GM12872 (cell line): Measurements from ENCODE around the gene ASB4.

Experiments used
- TF ChIP-seq, protein P1 (sequence below): IDR thresholded peaks from 3 replicates; pipeline ENCODE4 v1.5.1; 2011; ENCODE audit warnings: low read depth, mild to moderate bottlenecking, low read length, moderate library complexity; ENCODE audit not compliant: insufficient read depth

ASB4 gene

DNA sequence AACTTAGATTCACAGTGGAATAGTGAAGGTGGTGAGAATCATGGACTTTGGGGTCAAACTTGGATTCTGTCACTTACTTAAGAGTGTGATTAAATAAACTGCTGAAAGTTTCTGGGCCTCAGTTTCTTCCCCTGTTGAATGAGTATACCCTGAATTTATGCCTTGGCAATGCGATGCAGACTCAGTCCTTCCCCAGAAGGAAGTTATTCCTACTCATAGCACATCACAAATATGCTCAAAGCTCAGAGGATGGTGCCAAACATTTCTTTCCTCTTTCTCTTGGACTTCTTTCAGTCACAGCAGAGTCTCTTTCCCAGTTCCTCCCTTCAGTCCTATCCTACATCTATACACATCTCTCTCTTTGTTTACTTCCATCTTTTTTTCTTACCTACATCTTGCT lies 45.1 kb downstream of the ASB4 start:
- TF ChIP-seq, protein P1, sequence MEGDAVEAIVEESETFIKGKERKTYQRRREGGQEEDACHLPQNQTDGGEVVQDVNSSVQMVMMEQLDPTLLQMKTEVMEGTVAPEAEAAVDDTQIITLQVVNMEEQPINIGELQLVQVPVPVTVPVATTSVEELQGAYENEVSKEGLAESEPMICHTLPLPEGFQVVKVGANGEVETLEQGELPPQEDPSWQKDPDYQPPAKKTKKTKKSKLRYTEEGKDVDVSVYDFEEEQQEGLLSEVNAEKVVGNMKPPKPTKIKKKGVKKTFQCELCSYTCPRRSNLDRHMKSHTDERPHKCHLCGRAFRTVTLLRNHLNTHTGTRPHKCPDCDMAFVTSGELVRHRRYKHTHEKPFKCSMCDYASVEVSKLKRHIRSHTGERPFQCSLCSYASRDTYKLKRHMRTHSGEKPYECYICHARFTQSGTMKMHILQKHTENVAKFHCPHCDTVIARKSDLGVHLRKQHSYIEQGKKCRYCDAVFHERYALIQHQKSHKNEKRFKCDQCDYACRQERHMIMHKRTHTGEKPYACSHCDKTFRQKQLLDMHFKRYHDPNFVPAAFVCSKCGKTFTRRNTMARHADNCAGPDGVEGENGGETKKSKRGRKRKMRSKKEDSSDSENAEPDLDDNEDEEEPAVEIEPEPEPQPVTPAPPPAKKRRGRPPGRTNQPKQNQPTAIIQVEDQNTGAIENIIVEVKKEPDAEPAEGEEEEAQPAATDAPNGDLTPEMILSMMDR = no peak

DNA sequence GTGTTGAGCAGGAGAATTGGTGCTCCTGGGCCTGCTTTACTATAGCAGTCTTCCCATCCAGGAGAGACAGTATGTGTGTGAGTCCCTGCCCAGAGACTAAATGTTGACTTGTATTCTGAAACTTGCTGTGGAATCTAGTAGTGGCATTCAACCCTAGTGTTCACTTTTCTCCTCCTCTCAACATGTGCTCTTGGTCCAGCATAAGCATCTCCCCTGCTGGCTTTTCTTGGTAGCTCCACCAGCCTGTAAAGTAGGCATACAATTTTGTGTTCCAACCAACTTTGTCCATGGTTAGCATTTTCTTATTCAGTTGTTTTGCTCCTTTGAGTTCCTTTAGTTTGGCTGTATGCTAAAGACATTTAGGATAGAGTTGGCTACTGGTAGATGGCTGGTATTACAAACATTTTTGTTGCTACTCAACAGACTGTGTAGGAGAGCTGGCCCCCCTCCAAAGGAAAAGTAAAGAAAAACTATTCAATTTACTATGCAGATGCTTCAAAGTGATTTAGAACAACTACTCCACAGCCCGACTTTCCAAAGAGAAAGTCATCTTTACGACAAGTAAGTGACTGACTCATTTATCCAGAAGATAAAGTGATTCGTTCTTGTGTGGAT lies 46.0 kb downstream of the ASB4 start:
- TF ChIP-seq, protein P1 = no peak

DNA sequence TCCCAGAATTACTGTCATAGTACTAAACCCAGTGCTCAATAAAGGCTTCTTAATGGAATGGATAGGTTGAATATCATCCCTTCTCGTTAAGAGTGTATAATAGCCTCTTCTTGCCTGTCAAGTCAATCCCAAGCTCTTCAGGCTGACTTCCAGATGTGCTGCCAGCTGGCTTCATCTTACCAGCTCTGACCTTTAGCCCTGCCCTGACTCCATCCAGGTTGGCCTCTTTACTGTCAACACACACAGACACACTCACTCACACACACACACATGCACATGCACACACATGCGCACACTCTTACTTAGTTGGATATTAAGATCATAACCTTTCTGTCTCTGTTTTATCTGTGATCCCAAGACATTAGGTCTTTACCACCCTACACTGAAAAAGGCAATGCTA lies 49.1 kb downstream of the ASB4 start:
- TF ChIP-seq, protein P1 = no peak

DNA sequence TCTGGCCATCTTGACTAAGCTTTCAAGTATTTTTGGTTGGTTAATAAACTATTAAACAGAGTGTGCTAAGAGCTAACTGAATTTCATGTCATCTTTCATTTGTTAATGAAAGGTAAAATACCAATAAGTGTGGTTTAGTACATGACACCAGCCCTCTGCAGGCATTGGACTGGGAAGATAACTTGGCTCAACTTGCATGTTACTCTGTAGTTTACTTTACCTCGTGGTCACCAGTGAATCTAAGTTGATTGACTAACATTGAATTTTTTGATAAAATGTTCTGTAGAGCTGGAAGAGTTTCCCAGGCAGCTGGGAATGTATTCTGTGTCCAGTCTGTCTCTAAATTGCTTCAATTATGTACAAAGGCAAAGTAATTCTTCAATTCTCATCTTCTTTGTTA lies 49.9 kb downstream of the ASB4 start:
- TF ChIP-seq, protein P1 = no peak

DNA sequence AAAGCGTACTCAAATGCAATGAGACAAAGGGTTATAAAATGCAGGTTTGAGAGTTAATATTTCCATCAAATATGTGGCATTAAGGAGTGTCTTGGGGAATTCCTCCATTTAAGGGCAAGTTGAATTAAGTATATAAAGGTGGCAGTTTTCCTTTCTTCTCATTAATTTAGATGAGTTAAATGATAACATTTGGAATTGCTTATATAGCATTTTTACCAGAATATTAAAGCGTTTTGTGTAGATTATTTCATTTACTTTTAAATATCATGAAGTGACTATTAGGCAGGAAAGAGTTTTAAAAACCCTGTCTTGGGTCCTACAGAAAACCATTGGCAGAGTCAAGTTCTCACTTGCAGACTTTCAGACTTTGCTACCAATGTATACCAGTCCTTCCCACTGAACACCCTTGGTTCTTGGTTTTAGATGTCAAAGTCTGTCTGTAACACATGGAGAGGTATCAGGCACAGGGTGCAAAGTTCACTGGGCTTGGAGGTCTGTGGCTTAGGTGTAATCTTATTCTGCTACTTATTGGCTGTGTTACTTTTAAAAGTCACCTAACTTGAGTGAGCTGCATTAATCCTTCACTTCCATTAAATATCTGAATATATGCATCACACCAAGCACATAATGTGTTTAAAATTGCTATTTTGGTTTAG lies 51.0 kb downstream of the ASB4 start:
- TF ChIP-seq, protein P1 = no peak

DNA sequence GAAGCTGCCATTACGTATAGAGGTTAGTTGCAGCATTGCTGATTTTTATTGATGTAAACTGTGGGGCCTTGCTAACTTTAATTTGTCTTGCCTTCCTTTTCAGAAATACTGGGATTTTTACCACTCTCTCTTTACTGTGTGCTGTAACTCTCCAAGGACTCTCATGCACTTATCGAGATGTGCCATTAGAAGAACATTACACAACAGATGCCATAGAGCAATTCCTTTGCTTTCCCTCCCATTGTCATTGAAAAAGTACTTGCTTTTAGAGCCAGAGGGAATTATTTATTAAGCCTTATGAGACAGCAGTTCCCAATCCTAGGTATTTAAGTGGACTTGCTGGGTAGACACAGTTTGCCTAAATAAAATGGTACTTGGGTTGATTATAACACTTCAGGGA lies 51.7 kb downstream of the ASB4 start:
- TF ChIP-seq, protein P1 = no peak

DNA sequence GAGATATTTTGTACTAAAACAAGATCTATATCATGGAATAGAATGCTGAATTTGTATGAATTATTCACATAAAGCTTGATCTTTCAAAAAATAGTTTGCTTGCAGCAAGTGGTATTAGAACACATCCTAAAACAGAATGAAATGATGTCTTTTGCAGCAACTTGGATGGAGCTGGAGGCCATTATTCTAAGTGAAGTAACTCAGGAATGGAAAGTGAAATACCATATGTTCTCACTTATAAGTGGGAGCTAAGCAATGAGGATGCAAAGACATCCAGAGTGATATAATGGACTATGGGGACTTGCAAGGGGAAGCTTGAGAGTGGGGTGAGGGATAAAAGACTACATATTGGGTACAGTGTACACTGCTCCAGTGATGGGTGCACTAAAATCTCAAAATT lies 53.7 kb downstream of the ASB4 start:
- TF ChIP-seq, protein P1 = no peak
